Hindlimb muscle (tissue), 1 donor: ENCODE results near the gene GNG12. TPM values are rescaled to one million over a fixed set of nuclear protein-coding genes. Genes with fewer than 3 reads are reported as not detected.
A peak's percentile ranks its signal among the peaks of the same experiment; 100 is the strongest.
"Not testable (repeated sequence)": the region's sequence is repeated elsewhere in the genome, so short reads cannot be mapped to it uniquely, and the experiment has no call there.

Source experiments
- DNase-seq: peaks from one replicate; pipeline ENCODE4 v3.0.0-alpha.2; 2013
- polyA plus RNA-seq: library from polyadenylated mRNA; unstranded; fragments of 120-200 nt; gene quantifications from one replicate; pipeline ENCODE4 v1.2.1, GENCODE V29; 2013; ENCODE audit not compliant: insufficient read length

Gene GNG12
- polyA plus RNA-seq, 1 donor = 37.1 TPM

DNA sequence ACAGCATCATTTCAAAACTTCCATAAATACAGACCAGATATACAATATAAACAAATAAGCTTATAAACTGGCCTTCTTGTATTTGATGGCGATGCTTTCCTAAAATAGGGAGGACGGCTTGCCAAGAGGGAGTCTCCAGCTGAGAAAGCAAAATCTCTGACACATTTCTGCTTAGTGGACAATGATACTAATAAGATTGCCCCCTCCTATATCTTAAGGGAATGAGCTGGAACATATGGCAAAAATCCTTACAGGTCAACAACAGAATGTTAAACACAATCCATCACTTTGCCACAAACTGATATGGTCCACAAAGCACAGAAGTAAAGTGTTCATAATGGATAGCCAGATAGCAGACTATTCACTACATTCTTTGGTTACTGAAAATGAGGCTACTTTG, 155.3 kb downstream of the GNG12 start:
- no peak for DNase-seq

DNA sequence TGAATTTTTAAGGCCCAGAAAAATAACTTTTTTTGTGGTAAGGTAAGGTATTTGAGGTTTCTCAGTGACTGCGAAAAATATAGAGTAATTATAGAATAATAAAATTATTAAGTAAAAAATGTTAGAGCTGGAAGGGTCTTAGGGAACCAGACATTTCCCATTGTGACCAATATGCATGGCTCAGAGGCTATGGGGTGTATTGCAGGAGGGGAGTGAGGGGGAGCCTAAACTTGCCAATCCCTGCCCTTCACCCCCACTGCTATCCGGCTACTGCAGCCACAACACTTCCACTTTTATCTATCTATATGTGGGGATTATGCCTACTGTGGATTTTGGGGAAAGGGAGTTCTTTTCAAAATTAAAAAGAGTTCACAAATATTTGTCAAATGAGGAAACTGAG, 155.9 kb downstream of the GNG12 start:
- no peak for DNase-seq

- no peak for DNase-seq
Observed at GRCh38 chr1:67676946-67677345, 156.3 kb downstream of the GNG12 start.

DNA sequence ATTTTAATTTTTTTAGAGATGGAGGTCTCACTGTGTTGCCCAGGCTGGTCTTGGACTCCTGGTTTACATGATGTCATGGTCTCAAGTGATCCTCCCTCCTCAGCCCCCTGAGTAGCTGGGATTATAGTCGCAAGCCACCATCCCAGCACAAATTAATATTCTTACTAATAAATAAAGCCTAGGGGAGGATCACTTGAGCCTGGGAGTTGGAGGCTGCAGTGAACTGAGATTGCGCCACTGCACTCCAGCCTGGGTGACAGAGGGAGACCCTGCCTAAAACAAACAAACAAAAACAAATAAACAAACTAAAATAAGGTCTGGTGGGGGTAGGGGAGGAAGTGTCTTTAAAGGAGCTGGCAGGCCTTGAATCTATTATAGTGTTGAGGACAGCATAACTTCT, 157.0 kb downstream of the GNG12 start:
- DNase-seq = no peak

- no peak for DNase-seq
Observed at GRCh38 chr1:67675800-67676199, 157.5 kb downstream of the GNG12 start.

DNA sequence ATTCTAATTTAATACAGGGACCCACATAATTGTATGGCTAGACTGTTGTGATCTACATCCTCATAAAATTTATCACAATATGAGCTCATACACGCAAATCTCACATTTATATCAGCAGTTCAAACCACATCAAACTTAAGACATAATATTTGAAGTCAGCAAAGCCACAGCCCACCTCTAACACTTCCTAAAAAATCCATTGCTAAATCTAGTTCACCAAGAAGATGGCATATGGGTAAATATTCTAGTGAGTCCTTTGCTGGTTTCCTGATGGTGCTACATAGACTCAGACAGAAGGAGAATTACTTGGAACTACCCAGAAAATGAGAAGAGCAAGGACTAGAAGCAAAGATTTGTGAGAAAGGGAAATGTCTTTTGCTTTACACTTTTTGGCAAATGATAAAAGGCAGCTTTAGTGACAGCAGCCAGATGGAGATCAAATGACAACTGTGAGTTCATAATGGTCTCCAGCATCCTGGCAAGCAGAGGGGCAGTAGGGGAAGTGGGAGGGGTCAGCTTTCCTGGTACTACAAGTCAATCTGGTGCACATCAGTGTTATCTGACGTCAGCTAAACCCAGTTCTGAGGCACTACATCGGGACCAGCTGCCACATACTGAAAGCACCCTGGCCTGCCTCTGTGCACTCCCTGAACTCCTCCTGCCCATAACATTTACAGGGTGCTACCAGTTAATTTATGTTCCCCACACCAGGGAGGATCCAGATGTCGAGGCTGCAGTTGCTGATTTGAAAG, 158.8 kb downstream of the GNG12 start:
- DNase-seq = peak; percentile 68

- DNase-seq = no peak
Observed at GRCh38 chr1:67673468-67674201, 159.6 kb downstream of the GNG12 start.

DNA sequence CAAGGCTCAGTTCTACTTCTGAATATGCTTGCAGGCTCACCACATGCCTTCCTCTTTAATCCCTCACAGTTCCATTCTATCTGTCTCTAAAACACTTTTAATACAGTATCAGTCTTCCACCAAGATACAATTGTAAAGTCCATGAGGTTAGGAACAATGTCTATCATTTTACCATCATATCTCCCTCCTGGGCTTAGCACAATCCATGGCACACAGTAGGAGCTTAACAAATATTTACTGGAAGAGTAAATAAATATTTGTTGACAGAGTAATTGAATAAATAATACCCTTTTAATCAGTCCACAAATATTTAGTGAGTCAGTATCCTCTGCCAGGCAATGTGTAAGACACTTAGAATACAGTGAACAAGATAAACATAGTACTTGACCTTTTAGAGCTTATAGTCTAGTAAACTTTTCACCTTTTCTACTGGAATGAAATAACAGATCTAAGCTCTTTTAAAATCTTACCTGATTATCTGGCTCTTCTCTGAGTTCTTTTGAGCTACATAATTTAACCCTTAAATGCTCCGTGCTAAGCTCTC, 160.9 kb downstream of the GNG12 start:
- no peak for DNase-seq

- no peak for DNase-seq
Observed at GRCh38 chr1:67668660-67669059, 164.6 kb downstream of the GNG12 start.

GRCh38 chr1:67666636-67667035, 166.6 kb downstream of the GNG12 start:
- DNase-seq = no peak

DNA sequence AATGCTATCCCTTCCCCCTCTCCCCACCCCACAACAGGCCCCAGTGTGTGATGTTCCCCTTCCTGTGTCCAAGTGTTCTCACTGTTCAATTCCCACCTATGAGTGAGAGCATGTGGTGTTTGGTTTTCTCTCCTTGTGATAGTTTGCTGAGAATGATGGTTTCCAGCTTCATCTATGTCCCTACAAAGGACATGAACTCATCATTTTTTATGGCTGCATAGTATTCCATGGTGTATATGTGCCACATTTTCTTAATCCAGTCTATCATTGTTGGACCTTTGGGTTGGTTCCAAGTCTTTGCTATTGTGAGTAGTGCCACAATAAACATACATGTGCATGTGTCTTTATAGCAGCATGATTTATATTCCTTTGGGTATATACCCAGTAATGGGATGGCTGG, 168.0 kb downstream of the GNG12 start:
- DNase-seq = not testable (repeated sequence)

GRCh38 chr1:67664048-67664447, 169.2 kb downstream of the GNG12 start:
- DNase-seq = no peak

GRCh38 chr1:67662884-67663283, 170.4 kb downstream of the GNG12 start:
- no peak for DNase-seq

- no peak for DNase-seq
Observed at GRCh38 chr1:67659229-67659628, 174.0 kb downstream of the GNG12 start.

DNA sequence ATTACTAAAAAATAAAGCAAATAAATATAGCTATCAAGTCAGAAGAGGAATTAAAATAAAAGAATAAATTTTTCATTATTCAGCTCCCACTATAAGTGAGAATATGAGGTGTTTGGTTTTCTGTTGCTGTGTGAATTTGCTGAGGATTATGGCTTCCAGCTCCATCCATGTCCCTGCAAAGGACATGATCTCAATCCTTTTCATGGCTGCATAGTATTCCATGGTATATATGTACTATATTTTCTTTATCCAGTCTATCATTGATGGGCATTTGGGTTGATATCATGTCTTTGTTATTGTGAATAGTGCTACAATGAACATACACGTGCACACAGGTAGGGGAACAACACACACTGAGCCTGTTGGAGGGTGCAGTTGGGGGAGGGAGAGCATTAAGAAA, 176.1 kb downstream of the GNG12 start:
- not testable (repeated sequence) for DNase-seq

DNA sequence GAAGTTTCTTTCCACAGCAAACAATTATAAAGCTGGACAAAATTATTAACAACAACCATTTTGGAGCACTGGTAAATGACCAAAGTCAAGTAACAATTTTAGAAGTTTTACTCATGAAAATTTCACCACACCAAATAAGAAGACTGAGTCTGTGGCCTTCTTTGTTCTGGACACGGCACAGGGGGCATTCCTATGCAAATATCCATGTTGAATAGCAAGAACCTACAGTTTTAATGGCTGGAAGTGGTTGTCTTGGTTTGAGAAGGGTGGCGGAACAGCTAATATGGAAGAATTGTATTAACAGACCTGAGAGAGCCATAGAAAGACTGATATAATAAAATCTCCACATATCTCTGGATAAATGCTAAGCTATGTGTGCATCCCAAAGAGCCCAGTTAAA, 177.7 kb downstream of the GNG12 start:
- no peak for DNase-seq

GRCh38 chr1:67653304-67653703, 180.0 kb downstream of the GNG12 start:
- DNase-seq = no peak

- DNase-seq = no peak
Observed at GRCh38 chr1:67652800-67653199, 180.5 kb downstream of the GNG12 start.

Other genes with a start within 250 kb of the GNG12 start
- 24.7 TPM for gene GADD45A, start 148.3 kb downstream of the GNG12 start, polyA plus RNA-seq
- gene DIRAS3, start 217.2 kb upstream of the GNG12 start, polyA plus RNA-seq = 3.9 TPM